Fibroblast of peridontal ligament (primary cell): ENCODE results near the gene BMERB1.
"Not testable (repeated sequence)": the region's sequence is repeated elsewhere in the genome, so short reads cannot be mapped to it uniquely, and the experiment has no call there.

Experiments used
- DNase-seq: peaks from one replicate; pipeline ENCODE4 v3.0.0-alpha.2; 2010; ENCODE audit errors: extremely low read depth

Gene BMERB1

DNA sequence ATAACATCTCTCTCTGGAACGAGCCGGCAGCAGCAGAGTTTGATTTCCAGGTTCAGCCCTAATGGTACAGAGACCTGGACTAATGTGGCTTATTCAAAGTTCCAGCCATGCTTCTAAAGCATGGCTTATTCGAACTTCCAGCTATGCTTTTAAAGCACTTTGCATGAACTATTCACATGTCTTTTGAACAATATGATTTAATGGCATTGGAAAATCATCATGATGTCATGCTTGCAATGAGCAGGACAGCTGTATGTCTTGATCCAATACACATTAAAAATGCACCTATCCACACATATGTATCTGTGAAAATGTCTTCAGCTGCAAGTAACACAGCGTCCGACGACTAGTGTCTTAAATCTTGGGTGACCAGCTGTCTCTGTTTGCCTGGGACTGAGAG lies 122.9 kb downstream of the BMERB1 start:
- no peak for DNase-seq

DNA sequence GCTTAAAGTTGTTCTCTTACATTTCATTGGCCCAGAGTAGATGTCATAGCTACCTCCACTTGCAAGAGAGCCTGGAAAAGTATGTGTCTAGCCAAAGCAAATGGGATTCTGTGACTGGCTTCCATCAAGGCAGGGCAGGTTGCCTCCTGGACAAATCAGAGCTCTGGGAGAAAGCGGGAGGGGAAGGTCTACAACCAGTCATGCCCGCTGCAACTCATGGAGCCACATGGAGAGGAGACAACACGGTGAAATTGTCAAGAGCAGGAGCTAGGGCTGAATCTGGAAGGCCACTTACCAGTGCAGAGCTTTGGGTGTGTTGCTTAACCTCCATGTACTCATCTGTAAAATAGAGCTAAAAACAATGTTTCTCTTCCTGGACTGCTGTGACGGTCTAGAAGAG lies 124.8 kb downstream of the BMERB1 start:
- no peak for DNase-seq

DNA sequence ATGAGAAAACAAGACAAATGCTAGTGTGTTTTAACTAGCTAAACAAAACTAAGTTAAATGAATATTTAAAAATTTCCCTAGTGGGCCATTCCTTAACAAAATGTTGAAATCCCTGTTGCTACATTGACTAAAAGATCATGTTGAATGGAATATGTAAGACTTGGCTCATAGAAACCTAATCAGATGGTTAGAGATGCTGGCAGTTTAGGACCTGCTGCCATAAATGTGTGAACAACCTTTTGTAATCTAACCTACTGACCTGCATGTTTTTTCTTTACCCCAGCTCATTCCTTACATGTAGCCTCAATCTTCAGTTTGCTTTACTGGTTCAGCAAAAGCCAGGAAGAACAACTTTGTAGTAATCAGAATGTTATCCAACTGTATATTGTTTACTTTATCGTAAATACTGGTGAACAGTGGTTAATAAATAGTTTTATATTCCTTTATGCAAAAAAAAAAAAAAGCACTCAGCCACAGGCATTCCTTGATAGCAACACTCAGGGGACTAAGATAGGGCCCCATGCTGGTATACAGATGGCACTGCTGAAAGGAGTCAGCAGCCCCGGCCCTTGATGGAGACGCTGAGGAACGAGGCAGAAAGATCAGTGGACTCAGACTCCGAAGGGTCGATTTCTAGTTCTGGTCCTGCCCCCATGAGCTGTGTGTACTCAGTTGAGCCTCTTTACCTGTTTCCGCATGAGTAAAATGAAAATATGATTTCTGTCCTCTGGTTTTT lies 130.4 kb downstream of the BMERB1 start:
- peak; percentile 62 for DNase-seq

DNA sequence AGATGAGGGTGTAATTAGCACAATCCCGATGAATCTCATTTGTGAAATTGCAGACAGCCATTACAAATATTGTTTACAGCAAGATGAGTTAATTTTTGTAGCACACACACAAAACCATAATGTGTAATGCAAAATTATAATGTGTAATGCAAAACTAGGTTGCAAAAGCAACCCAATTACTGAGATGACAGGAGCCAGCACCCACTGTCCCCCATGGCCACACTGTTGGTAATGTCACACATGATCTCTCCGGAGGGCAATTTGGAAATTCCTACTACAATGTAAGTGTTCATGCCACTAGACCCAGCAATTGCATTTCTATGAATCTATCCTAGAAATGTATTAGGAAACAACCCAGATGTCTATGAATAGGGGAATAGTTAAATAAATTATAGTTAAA lies 131.7 kb downstream of the BMERB1 start:
- DNase-seq: no peak

DNA sequence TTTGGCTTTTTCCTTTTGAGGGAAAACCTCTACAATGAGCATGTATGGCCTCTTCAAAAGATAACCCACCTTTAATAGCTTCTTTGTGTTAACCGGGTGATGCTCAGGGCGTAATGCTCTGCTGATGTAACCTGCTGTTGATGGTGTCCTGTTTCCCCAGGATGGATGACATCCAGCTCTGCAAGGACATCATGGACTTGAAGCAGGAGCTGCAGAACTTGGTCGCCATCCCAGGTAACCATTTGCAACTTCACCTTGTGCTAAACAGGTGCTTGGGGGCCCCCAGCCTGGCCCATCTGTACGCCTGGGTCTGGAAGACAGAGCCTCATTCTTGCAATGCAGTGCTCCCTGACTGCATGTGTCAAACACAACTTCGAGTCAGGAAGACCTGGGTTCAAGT lies 133.4 kb downstream of the BMERB1 start:
- DNase-seq: no peak

DNA sequence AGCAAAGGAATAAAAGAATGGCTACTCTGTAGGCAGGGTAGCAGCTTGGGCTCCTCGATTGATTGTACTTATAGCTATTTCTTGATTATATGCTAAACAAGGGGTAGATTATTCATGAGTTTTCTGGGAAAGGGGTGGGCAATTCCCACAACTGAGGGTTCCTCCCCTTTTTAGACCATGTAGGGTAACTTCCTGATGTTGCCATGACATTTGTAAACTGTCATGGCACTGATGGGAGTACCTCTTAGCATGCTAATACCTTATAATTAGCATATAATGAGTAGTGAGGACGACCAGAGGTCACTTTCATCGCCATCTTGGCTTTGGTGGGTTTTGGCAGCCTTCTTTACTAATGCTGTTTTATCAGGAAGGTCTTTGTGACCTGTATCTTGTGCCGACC lies 136.3 kb downstream of the BMERB1 start:
- not testable (repeated sequence) for DNase-seq

DNA sequence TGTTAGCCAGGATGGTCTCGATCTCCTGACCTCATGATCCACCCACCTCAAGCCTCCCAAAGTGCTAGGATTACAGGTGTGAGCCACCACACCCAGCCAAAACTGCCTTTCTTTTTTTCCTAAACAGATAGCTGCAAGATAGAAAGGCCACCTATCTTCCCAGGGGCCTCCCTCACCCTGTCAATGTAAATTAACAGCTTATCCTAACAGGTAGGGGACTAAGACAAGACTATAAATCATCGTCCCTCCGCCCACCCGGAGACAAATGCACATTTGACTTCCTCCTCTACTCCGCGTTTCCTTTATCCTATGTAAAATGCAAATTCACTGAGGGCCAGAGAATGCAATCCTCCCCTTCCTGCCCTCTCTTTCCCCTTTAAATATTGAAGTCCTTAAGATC lies 137.2 kb downstream of the BMERB1 start:
- DNase-seq: no peak

DNA sequence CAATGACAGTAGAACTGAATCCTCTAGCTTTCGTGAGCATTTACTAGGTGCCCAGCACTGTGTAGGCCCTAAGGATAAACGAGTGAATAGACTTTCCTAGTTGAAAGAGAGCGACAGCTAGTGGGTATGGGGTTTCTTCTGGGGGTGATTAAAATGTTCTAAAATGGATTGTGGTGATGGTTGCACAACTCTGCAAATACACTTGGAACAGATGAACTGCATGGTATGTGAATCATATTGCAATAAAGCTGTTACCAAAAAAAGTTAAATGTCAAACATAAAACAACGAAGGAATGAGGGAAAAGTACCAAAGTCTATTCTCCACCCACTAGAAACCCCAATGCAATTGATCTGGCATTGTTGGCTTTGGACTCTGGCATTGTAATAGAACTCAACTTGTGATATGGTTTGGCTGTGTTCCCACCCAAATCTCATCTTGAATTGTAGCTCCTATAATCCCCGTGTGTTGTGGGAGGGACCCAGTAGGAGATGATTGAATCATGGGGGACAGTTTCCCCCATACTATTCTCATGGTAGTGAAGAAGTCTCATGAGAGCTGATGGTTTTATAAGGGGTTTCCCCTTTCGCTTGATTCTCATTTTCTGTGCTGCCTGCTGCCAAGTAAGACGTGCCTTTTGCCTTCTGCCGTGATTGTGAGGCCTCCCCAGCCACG lies 138.1 kb downstream of the BMERB1 start:
- peak; percentile 99 for DNase-seq

DNA sequence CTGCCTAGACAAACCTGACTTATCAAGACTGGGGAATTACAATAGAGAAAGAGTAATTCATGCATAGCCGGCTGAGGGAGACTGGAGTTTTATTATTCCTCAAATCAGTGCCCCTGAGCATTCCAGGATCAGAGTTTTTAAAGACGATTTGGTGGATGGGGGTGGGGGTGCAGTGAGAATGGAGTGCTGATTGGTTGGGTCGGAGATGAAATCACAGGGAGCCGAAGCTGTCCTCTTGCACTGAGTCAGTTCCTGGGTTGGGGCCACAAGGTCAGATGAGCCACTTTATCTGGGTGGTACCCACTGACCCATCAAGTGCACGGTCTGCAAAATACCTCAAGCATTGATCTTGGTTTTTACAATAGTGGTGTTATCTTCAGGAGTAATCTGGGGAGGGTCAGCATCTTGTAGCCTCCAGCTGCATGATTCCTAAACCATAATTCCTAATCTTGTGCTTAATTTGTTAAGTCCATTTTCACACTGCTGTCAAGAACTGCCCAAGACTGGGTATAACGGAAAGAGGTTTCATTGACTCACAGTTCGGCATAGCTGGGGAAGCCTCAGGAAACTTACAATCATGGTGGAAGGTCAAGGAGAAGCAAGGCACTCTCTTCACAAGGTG lies 139.0 kb downstream of the BMERB1 start:
- no peak for DNase-seq

DNA sequence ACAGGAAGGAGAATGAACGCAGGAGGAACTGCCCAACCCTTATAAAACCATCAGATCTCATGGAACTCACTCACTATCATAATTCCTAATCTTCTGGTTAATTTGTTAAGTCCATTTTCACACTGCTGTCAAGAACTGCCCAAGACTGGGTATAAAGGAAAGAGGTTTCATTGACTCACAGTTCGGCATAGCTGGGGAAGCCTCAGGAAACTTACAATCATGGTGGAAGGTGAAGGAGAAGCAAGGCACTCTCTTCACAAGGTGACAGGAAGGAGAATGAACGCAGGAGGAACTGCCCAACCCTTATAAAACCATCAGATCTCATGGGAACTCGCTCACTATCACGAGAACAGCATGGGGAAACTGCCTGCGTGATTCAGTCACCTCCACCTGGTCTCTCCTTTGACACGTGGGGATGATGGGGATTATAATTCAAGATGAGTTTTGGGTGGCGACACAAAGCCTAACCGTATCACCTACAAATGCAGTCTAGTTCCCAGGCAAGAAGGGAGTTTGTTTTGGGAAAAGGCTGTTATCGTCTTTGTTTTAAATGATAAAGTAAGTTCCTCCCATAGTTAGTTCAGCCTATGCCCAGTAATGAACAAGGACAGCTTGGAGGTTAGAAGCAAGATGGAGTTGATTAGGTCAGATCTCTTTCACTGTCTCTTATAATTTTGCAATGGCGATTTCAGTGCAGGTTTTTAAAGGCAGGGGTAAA lies 139.7 kb downstream of the BMERB1 start:
- not testable (repeated sequence) for DNase-seq

DNA sequence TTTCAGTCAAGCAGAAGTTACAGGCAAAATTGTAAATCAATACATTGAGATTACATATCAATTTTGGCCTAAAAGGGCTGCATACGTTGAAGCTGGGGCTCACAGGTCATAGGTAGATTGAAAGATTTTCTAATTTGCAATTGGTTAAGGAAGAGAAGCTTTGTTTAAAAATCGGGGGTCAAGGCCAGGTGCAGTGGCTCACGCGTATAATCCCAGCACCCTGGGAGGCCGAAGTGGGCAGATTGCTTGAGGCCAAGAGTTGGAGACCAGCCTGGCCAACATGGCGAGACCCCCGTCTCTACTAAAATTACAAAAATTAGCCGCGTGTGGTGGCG lies 140.2 kb downstream of the BMERB1 start:
- DNase-seq: no peak

DNA sequence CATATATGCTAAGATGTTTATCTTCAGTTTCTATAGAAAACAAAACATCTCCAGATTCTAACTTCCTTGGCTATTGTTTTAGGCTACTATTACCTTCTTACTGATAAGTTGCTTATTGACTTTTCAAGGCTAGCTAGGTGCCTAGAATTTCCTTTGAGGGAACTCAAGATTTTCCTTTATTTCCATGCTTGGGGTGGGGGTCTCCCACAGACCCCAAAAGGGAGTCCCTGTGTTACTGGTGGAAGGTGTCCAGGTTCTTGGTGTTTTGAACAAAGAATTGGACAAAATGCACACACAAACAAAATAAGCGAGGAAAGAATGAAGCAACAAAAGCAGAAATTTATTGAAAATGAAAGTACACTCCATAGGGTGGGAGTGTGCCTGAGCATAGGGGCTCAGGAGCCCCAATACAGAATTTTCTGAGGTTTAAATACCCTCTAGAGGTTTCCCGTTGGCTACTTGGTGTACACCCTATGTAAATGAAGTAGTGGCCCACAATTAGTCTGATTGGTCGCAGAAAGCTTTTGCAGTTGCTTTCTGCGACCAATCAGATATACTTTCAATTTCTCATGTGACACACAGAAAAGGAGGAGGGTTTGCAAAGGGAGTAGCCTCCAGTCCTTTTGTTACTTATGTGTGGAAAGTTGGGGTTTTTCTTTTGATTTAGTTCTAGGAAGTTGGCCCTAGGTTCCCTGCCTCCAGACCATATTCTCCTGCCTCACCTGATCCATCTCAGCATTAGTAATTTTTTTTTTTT lies 141.1 kb downstream of the BMERB1 start:
- DNase-seq: no peak

DNA sequence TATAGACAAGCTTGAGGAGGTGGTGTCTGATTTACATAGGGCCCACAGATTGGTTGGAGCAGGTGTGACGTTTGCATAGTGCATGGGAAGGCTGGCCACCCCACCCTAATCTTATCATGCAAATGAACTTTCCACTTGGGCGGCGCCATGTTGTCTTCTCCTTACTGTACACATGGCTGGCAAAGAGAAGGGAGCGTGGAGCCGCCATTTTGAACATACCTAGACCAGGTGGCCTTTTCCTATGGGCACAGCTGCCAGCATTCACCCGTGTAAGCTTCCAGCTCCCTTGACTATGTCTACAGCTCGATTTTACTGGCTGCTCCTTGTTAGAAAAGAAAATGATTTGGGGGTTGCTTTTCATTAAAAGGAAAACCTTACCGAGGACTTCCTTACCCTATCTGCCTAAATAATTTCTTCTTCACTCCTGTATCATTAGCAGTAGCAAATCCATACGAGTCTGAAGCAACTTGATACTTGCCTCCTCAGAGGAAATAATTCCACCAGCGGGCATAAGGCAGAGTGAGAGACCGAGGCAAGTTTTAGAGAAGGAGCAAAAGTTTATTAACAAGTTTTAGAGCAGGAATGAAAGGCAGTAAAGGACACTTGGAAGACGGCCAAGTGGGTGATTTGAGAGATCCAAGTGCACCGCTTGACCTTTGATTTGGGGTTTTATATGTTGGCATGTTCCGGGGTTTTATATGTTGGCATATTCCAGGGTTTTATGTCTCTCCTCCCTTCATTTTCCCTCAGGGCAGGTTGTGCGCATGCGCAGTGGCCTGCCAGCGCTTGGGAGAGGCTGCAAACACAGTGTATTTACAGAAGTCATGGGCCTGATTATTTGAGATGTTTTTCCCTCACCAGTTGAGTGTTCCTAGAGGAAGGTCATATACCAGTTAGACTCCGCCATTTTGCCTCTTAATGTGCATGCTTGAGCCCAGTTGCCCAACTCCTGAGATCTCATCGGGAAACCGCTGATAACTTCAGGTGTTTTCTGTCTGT lies 142.9 kb downstream of the BMERB1 start:
- DNase-seq: no peak

DNA sequence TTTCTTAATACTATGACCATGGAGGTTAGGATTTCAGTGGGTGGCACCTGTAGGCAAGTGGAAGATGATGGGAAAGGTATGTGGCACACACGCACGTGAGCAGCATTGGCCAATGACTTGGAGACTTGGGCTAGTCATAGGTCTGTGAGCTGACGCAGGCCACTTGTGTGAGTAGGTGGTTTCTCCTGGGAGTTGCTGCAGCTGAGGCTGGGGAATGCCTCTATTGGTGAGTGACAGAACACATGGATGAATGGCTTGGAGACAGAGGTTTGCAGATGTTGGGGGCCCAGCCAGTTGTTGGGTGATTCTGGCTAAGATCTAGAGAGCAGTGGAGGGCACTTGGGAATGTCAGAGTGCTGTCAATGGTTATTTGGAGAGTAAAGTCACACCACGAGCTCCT lies 144.4 kb downstream of the BMERB1 start:
- DNase-seq: no peak

DNA sequence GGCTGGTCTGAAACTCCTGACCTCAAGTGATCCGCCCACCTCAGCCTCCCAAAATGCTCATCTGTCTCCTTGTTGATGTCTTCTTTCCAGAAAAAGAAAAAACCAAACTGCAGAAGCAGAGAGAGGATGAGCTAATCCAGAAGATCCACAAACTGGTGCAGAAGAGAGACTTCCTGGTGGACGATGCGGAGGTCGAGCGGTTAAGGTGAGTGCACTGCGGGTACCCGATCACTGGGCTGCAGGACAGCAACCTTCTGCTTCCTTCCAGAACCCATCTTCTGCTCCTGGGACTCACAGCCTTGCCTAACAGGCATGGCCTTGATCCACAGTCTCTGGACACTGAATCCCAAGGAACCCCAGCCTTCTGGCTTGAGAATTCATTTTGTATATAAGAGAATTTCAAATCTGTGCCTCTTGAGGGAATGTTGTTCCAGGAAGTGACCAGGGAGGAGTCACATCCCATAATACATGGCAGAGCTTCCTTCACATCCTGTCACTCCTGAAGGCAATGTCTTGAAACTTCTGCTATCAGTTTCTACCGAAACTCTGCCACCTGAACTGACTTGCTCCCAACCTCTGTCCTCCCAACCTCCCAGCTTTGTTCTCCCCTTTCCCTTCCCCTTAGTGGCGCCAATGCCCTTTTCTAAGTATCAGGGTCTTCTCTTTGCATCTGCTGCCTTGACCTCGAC lies 146.9 kb downstream of the BMERB1 start:
- no peak for DNase-seq

DNA sequence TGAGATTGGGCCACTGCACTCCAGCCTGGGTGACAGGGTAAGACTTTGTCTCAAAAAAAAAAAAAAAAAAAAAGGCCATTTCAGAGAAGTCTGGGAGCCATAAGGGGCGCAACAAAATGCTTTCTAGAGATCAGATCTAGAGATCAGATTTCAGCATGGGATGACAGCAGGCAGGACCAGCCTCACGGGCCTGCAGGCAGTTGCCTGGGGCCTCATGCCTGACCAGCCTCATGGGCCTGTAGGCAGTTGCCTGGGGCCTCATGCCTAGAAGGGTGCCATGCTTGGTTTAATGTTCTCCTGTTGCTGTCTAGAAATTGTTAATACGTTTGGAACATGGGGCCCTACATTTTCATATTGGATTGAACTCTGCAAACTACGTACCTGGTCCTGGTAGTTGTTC lies 149.1 kb downstream of the BMERB1 start:
- no peak for DNase-seq

DNA sequence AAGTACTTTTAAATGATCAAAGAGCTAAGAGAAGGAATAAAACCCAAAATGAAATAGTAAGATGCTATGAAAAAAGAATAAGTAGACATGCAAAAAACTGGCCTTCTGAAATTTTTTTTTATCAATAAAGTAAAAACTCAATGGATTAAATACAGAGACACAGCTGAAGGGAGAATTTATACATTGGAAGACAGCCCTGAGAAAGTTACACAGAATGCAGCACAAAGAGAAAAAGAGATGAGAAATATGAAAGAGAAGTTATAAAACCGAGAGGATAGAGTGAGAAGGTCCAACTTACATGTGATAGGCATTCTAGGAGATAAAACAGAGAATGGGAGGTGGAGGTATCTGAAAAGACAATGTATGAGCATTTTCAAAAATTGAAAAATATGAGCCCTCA lies 151.6 kb downstream of the BMERB1 start:
- no peak for DNase-seq

DNA sequence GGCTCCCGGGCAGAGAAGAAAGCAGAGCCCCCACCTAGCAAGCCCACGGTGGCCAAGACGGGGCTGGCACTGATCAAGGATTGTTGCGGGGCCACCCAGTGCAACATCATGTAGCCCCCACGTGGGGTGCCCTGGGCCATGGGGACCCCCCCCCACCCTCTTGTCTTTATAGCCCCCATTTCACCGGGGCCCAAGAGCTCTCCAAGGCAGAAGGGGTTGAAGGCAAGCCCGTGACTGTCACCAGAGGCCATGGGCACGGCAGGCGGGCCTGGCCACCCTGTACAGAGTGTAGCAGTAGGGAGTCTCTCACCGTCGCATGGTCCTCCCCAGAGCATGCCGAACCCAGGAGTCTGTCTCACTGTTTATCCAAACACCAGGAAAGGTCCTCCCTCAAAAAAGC lies 152.3 kb downstream of the BMERB1 start:
- DNase-seq: no peak

DNA sequence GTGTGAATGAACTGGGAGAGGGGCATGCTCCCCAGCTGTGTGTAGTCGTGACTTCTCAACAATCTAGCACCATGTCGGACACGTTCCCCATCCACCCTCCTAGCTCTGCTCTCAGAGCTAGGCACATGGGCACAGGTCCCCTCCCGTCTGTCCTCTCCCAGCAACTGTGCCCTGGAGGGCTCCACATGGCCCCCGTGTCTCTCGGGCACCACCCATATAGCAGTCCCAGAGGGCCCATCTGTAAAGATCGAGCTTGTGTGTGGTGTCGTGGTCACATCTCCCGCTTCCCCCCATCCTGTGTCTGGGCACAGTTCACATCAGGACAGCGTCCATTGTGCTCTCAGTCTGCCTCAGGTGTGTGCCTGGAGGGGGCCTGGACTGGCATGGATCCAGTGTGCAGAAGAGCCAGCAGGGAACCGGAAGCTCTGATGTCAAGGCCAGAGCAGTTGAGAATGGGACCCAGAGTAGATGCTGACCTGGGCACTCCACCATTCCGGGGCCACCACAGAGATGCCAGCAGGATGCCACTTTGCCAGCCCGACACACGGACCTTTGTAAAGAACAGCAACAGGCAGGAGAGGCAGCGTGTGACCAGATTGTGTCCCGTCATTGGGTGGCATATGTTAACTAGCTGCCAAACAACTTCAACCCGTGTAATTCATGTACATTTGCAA lies 152.9 kb downstream of the BMERB1 start:
- no peak for DNase-seq

DNA sequence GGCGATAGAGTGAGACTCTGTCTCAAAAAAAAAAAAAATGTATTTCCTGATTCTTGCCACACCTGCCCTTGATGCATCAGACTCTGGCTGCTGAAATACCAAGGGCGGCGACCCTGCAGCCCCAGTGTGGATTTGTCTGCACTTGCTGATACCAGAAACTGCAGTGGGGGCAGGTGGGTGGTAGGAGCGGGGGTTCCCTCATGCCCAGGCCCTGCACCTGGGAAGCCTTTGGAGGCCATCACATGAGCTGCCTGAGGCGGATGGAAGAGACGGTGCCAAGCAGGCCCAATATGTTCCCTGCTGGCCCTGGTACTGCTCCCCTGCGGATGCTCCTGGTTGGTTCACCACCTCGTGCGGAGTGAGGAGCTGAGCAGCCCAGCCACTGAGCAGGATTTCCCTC lies 157.9 kb downstream of the BMERB1 start:
- DNase-seq: no peak
